ENCODE measurements around the gene RNF38. TPM values are rescaled to one million over a fixed set of nuclear protein-coding genes. Genes with fewer than 3 reads are reported as not detected.

Gene RNF38
- total RNA-seq, 1 experiment from 2014 or later: 60.2 TPM

- H3K9me3 Mint-ChIP-seq: no peaks in the 10 kb centered on the region
- no peak overlapping the region for H2AFZ ChIP-seq (ENCODE audit: low read length)
- no peak overlapping the region for H3K14ac ChIP-seq (ENCODE audit: insufficient read depth, low read length)
- no peak for TF ChIP-seq CTCF (conservative IDR thresholded peaks at IDR 0.05)
- H3K4me1 ChIP-seq (ENCODE audit: insufficient read depth, low read length): no peaks in the 10 kb centered on the region; the same call in 1 of the 2 replicates
- H3K36me3 Mint-ChIP-seq (ENCODE audit: insufficient read depth in 1 of 3, low read depth in 3 of 3): no peaks in the 10 kb centered on the region; a peak in 1 of 7 replicates
- H3K18ac ChIP-seq (ENCODE audit: insufficient read length, low read depth, low read length): no peak overlapping the region
- H3K27me3 Mint-ChIP-seq (ENCODE audit: low read depth): no peaks in the 10 kb centered on the region
- no peak overlapping the region for H2BK15ac ChIP-seq (ENCODE audit: low read depth, low read length)
- no peak overlapping the region for H2BK20ac ChIP-seq (ENCODE audit: low read depth, low read length, poor library complexity, severe bottlenecking)
- H3K4me3 Mint-ChIP-seq: no peak overlapping the region
- no peaks in the 10 kb centered on the region for H3K79me1 ChIP-seq (ENCODE audit: insufficient read depth, low read depth, low read length, poor library complexity, severe bottlenecking)
- no peak overlapping the region for H3K4ac ChIP-seq (ENCODE audit: low read depth, low read length)
- no peaks in the 10 kb centered on the region for H4K20me1 ChIP-seq (ENCODE audit: control insufficient read depth, insufficient read depth, insufficient read length)
- DNase-seq: no peak
- H3K23me2 ChIP-seq (ENCODE audit: insufficient read length, low read depth, low read length, poor library complexity, severe bottlenecking): no peaks in the 10 kb centered on the region
- H2AK5ac ChIP-seq (ENCODE audit: insufficient read length, low read length): no peak overlapping the region
- no peaks in the 10 kb centered on the region for H3K27me3 ChIP-seq (ENCODE audit: insufficient read depth, low read length)
- H3K79me2 ChIP-seq (ENCODE audit: insufficient read depth, low read length): no peaks in the 10 kb centered on the region
- H3K27ac Mint-ChIP-seq: no peak overlapping the region
- H3K27ac ChIP-seq (ENCODE audit: insufficient read length, low read depth, low read length): no peak overlapping the region
- H4K91ac ChIP-seq (ENCODE audit: insufficient read length, low read depth, low read length): no peak overlapping the region
- no peak overlapping the region for H2BK120ac ChIP-seq (ENCODE audit: low read depth, low read length, poor library complexity, severe bottlenecking)
- H3K9ac ChIP-seq (ENCODE audit: extremely low read depth, insufficient read length, low read length): no peak overlapping the region
- H4K5ac ChIP-seq (ENCODE audit: insufficient read length, low read depth, low read length): no peak overlapping the region
- no peak overlapping the region for H3K56ac ChIP-seq (ENCODE audit: insufficient read length, low read depth, low read length)
- H3K9me3 ChIP-seq (ENCODE audit: control insufficient read depth, low read depth, low read length): no peaks in the 10 kb centered on the region
- no peak overlapping the region for H3K23ac ChIP-seq (ENCODE audit: insufficient read length, low read depth, low read length)
- no peak overlapping the region for H2BK5ac ChIP-seq (ENCODE audit: insufficient read length, low read length)
- WGBS (ENCODE audit: extremely low coverage, insufficient read length, low lambda C conversion rate): no CpG with 5 or more reads among the region's 12 CpGs
- H3T11ph ChIP-seq (ENCODE audit: low read length): no peak overlapping the region
- no peak overlapping the region for H2BK12ac ChIP-seq (ENCODE audit: insufficient read length, low read depth, low read length)
- H3K4me1 Mint-ChIP-seq: peaks cover 9 to 11% of the 10 kb centered on the region in 2 experiments
- no peak overlapping the region for H4K8ac ChIP-seq (replicated peaks; ENCODE audit: insufficient read length, low read depth, low read length)
- no peak overlapping the region for H3K4me2 ChIP-seq (ENCODE audit: insufficient read depth, insufficient read length, low read length)
Measured at GRCh38 chr9:36323926-36324325, 76.1 kb downstream of the RNF38 start.
